ENCODE results near the gene SEC61B.

DNA sequence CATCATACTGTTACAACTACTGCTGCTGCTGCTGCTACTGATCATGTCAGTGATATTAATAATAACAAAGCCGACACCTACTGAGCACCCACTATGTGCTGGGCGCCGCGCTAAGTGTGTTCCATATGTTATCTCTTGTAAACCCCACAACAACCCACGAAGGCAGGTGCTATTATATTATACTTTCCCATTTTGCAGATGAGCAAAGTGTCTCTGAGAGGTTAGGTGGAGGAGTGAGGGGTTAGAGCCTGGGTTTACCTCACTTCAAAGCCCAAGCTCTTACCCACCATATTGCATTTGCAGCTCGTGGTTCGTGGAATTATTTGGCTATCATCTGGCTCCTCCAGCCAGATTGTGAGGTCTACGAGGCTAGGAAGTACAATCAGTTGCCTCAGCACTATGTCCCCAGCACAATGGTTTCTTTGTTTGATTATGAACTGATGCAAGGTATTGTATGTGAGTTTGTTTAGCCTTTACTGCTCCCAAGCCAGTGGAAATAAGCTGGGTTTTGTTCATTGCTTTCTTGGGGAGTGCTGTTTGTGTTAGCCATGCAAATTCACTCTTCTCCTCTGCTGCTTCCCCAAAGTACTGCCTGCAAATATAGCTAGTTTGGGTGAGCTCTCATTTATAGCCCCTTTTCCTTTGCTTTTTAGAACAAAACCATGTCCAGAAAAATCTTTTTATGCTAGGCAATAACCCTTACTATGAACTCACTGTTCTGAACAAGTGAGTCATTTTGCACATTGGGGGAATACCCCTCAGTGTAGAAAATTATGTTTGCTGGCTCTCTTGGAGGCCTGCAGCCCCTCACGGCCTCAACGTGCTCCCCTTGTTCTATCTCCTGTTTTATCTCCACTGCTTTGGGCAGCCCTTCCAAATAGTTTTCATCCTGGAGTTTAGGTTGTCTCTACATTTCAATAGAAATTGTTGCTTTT is 48.2 kb upstream of the SEC61B start:
- TF ChIP-seq, protein P1, sequence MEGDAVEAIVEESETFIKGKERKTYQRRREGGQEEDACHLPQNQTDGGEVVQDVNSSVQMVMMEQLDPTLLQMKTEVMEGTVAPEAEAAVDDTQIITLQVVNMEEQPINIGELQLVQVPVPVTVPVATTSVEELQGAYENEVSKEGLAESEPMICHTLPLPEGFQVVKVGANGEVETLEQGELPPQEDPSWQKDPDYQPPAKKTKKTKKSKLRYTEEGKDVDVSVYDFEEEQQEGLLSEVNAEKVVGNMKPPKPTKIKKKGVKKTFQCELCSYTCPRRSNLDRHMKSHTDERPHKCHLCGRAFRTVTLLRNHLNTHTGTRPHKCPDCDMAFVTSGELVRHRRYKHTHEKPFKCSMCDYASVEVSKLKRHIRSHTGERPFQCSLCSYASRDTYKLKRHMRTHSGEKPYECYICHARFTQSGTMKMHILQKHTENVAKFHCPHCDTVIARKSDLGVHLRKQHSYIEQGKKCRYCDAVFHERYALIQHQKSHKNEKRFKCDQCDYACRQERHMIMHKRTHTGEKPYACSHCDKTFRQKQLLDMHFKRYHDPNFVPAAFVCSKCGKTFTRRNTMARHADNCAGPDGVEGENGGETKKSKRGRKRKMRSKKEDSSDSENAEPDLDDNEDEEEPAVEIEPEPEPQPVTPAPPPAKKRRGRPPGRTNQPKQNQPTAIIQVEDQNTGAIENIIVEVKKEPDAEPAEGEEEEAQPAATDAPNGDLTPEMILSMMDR (IDR thresholded peaks at IDR 0.05) = no peak
- TF ChIP-seq POLR2A (IDR thresholded peaks at IDR 0.05) (no peak), EP300 (IDR thresholded peaks at IDR 0.05) (no peak)

All from upper lobe of left lung (tissue), 4 donors.